Caco-2 (cell line): ENCODE results near the gene DNAH2. TPM values are rescaled to one million over a fixed set of nuclear protein-coding genes. Genes with fewer than 3 reads are reported as not detected.

Source experiments
- Bru-seq: library from RNA; stranded (reverse); fragments of 400-500 nt; gene quantifications from one replicate; lab custom pipeline; 2021; lab: Mats Ljungman, UMichigan
- BruChase-seq, 2 experiments: library from RNA; stranded (reverse); fragments of 400-500 nt; gene quantifications; one replicate each; lab custom pipeline; 2021; lab: Mats Ljungman, UMichigan
- BruUV-seq: library from RNA; stranded (reverse); fragments of 400-500 nt; replicated peaks from 2 replicates; lab custom pipeline; 2021; lab: Mats Ljungman, UMichigan
- CTCF ChIA-PET: fragments of 300-600 bp; sonication (Branson Sonifier 250); formaldehyde crosslinking; loops from one replicate; lab custom pipeline; 2022; ENCODE audit warnings: antibody characterized with exemption; lab: Charles Lee
- POLR2A ChIA-PET: fragments of 300-600 bp; sonication (Branson Sonifier 250); formaldehyde crosslinking; loops from one replicate; lab custom pipeline; 2022; ENCODE audit warnings: antibody characterized with exemption; lab: Charles Lee
- DNase-seq, 2 experiments: peaks; one replicate each; pipeline versions ENCODE4 v3.0.0 to v3.0.0-alpha.2; 2020 to 2022
- H3K27me3 ChIP-seq: replicated peaks from 2 replicates; pipeline ENCODE4 v1.6.0; 2011; ENCODE audit warnings: low read length; ENCODE audit not compliant: control insufficient read depth, insufficient read depth
- H3K36me3 ChIP-seq: 2 replicates; pipeline ENCODE4 v1.5.1; 2011; ENCODE audit warnings: low read length; ENCODE audit not compliant: control insufficient read depth, insufficient read depth
- H3K4me1 ChIP-seq: fragments of 250-450 bp; sonication (Bioruptor Pico); 2 replicates; pipeline ENCODE4 v1.5.1; 2020; ENCODE audit warnings: mild to moderate bottlenecking
- H3K4me3 ChIP-seq: 2 replicates; pipeline ENCODE4 v1.5.1; 2011; ENCODE audit warnings: low read depth, mild to moderate bottlenecking, control low read depth, low read length
- H3K9me3 ChIP-seq: fragments of 250-450 bp; sonication (Bioruptor Pico); 2 replicates; pipeline ENCODE4 v1.5.1; 2020; ENCODE audit warnings: mild to moderate bottlenecking, moderate library complexity
- H3K27ac Mint-ChIP-seq: one replicate; pipeline ENCODE4 v1.8.0; 2022; ENCODE audit warnings: mixed read lengths; ENCODE audit not compliant: unreplicated experiment
- H3K27me3 Mint-ChIP-seq: one replicate; pipeline ENCODE4 v1.8.0; 2022; ENCODE audit warnings: mixed read lengths; ENCODE audit not compliant: insufficient read depth, unreplicated experiment
- H3K36me3 Mint-ChIP-seq: one replicate; pipeline ENCODE4 v1.8.0; 2022; ENCODE audit warnings: mild to moderate bottlenecking, mixed read lengths; ENCODE audit not compliant: insufficient read depth, unreplicated experiment
- H3K4me1 Mint-ChIP-seq: one replicate; pipeline ENCODE4 v1.8.0; 2022; ENCODE audit warnings: low read depth, mixed read lengths; ENCODE audit not compliant: unreplicated experiment
- H3K4me3 Mint-ChIP-seq: one replicate; pipeline ENCODE4 v1.8.0; 2022; ENCODE audit warnings: mild to moderate bottlenecking, moderate library complexity, mixed read lengths; ENCODE audit not compliant: unreplicated experiment
- H3K9me3 Mint-ChIP-seq: one replicate; pipeline ENCODE4 v1.8.0; 2022; ENCODE audit warnings: mixed read lengths; ENCODE audit not compliant: unreplicated experiment
- CTCF ChIP-seq, 2 experiments: fragments of 200-600 bp in 1 of 2; IDR thresholded peaks; 1 replicate in 1 of 2; 2 replicates in 1 of 2; pipeline versions ENCODE4 v1.5.1 to v1.8.0; 2011 to 2022; ENCODE audit warnings: antibody characterized with exemption in 1 of 2, control low read depth in 1 of 2, inconsistent platforms in 1 of 2, low read depth in 1 of 2, low read length in 1 of 2, mild to moderate bottlenecking in 1 of 2, moderate library complexity in 1 of 2; ENCODE audit not compliant: insufficient read depth in 1 of 2, severe bottlenecking in 1 of 2, unreplicated experiment in 1 of 2
- intact Hi-C: fragments of 100-400 bp; cut with micrococcal nuclease; formaldehyde crosslinking; loops from one replicate; pipeline ENCODE4 v1.10.0; 2022; ENCODE audit not compliant: unreplicated experiment
- long read RNA-seq: library from polyadenylated mRNA; stranded (forward); transcript quantifications from one replicate; pipeline ENCODE4 v2.0.0, GENCODE V29; 2022
- total RNA-seq: library from RNA; stranded (reverse); gene quantifications from 2 replicates; pipeline ENCODE4 v1.2.3, GENCODE V29; 2022

DNAH2 gene
- 1.9 and 2.8 TPM in 2 replicates for total RNA-seq
- percentile 27 among the genes with signal in this experiment for Bru-seq, nascent RNA
- BruChase-seq, experiment 1, labeled RNA remaining after a 2-hour chase: percentile 25 among the genes with signal in this experiment
- percentile 30 among the genes with signal in this experiment for BruChase-seq, experiment 2, labeled RNA remaining after a 6-hour chase
- long read RNA-seq, partial matches to known transcripts: 4 of 5 reads
- long read RNA-seq, other reads (novel, unspliced or antisense): 1 of 5 reads

- no TSS peak for BruUV-seq
Measured at GRCh38 chr17:7716901-7717755, at the start of gene DNAH2. DNAH2 (plus strand) TSS chr17:7717744; CDS start chr17:7719735, 1,991 bp downstream.

GRCh38 chr17:7668482-7668881 lies 49.1 kb upstream of the DNAH2 start:
- DNase-seq: no peak
- Histone ChIP-seq H3K4me3 (no peak overlapping the region), H3K4me1 (no peaks in the 10 kb centered on the region), H3K36me3 (no peaks in the 10 kb centered on the region), H3K27me3 (no peaks in the 10 kb centered on the region), H3K9me3 (no peaks in the 10 kb centered on the region)
- no peaks in the 10 kb centered on the region for H3K4me1 Mint-ChIP-seq
- no TSS peak for BruUV-seq
- ChIA-PET CTCF (no interaction called here), POLR2A (no interaction called here)
- no peak for TF ChIP-seq CTCF (IDR thresholded peaks at IDR 0.05; ENCODE audit: insufficient read depth in 1 of 2, low read depth in 1 of 2, low read length in 1 of 2, severe bottlenecking in 1 of 2, unreplicated experiment in 1 of 2)
- intact Hi-C loops: no loop called here
- peaks cover 16% of the 10 kb centered on the region for H3K36me3 Mint-ChIP-seq
- H3K27ac Mint-ChIP-seq: no peak overlapping the region
- H3K4me3 Mint-ChIP-seq: no peak overlapping the region
- H3K27me3 Mint-ChIP-seq: no peaks in the 10 kb centered on the region
- peaks cover 1% of the 10 kb centered on the region for H3K9me3 Mint-ChIP-seq

More at GRCh38 chr17:7716901-7717755, at the start of gene DNAH2:
- H3K27me3 ChIP-seq: no peaks in the 10 kb centered on the region
- intact Hi-C loops: no loop called here
- Mint-ChIP-seq H3K36me3 (no peaks in the 10 kb centered on the region), H3K9me3 (no peaks in the 10 kb centered on the region), H3K27ac (peak within 1 kb of the TSS; percentile 17), H3K4me1 (no peaks in the 10 kb centered on the region), H3K27me3 (peaks cover 11% of the 10 kb centered on the region), H3K4me3 (peak within 1 kb of the TSS; percentile 85)
- no peaks in the 10 kb centered on the region for H3K9me3 ChIP-seq
- ChIA-PET CTCF (interaction anchor here (0.6 to 3.0 kb wide), 8 partner anchors 11 to 313 kb away, joined by 4 to 24 read pairs (median 8); partner anchors contain the start of genes EFNB3, SAT2, TMEM256 and WRAP53), POLR2A (no interaction called here)
- H3K4me1 ChIP-seq: no peaks in the 10 kb centered on the region
- H3K36me3 ChIP-seq: no peaks in the 10 kb centered on the region
- DNase-seq: peak; percentile 84
- H3K4me3 ChIP-seq: peak within 1 kb of the TSS; percentile 55
- TF ChIP-seq CTCF (IDR thresholded peaks at IDR 0.05; ENCODE audit: insufficient read depth in 1 of 2, low read depth in 1 of 2, low read length in 1 of 2, severe bottlenecking in 1 of 2, unreplicated experiment in 1 of 2): peak in 1 of 2 experiments; percentile 57

GRCh38 chr17:7673239-7673638 lies 44.3 kb upstream of the DNAH2 start:
- BruUV-seq: no TSS peak
- intact Hi-C loops: no loop called here
- Mint-ChIP-seq H3K9me3 (peaks cover 10% of the 10 kb centered on the region), H3K4me1 (no peaks in the 10 kb centered on the region), H3K36me3 (peaks cover 45% of the 10 kb centered on the region), H3K4me3 (no peak overlapping the region), H3K27me3 (no peaks in the 10 kb centered on the region), H3K27ac (no peak overlapping the region)
- Histone ChIP-seq H3K27me3 (no peaks in the 10 kb centered on the region), H3K4me1 (no peaks in the 10 kb centered on the region), H3K36me3 (no peaks in the 10 kb centered on the region; the same call in 1 of the 2 replicates), H3K4me3 (no peak overlapping the region), H3K9me3 (no peaks in the 10 kb centered on the region)
- TF ChIP-seq CTCF (IDR thresholded peaks at IDR 0.05; ENCODE audit: insufficient read depth in 1 of 2, low read depth in 1 of 2, low read length in 1 of 2, severe bottlenecking in 1 of 2, unreplicated experiment in 1 of 2): no peak
- CTCF ChIA-PET: no interaction called here
- POLR2A ChIA-PET: interaction anchor here (0.6 kb wide), 1 partner anchor 40 kb away, joined by 5 read pairs; no protein-coding TSS in a partner anchor
- peak in 1 of 2 experiments; percentile 10 for DNase-seq
